Upper lobe of left lung (tissue), 4 donors: Measurements from ENCODE around the gene DGLUCY.

Experiments
- EP300 ChIP-seq, 4 donors: sonication (generic); formaldehyde crosslinking; IDR thresholded peaks; one replicate each; pipeline ENCODE4 v1.5.1; 2017; ENCODE audit warnings: antibody characterized with exemption in 4 of 4, control low read depth in 2 of 4
- POLR2A ChIP-seq, 4 donors: fragments of 450-650 bp; IDR thresholded peaks; one replicate each; pipeline ENCODE4 v1.5.1; 2016 to 2017; ENCODE audit warnings: antibody characterized with exemption in 4 of 4, mild to moderate bottlenecking in 2 of 4
- TF ChIP-seq, protein P1 (sequence below), 6 experiments: fragments of 450-650 bp in 4 of 6; fragments of 200-600 bp in 2 of 6; sonication (generic) in 2 of 6; IDR thresholded peaks; one replicate each; pipeline ENCODE4 v1.5.1; 2016 to 2019; ENCODE audit warnings: antibody characterized with exemption in 6 of 6

DNA sequence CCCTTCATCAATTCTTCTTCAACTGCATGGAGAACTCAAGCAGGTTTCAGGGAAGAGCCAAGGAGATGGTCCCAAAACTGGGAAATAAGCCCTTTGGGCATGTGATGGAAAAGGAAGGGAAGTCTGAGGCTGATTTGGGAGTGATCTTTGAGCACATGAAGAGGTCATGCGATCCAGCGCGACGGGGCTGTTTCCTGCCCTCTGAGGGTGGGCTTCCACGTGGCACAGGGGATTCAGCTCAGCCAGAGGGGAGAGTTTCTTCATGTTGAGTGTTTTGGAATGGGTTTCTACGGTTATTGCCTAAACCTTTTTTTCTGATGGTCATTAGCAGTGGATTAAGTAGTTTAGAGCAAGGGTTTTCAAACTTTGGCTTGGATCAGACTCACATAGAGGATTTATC lies 100.4 kb downstream of the DGLUCY start:
- TF ChIP-seq, protein P1, sequence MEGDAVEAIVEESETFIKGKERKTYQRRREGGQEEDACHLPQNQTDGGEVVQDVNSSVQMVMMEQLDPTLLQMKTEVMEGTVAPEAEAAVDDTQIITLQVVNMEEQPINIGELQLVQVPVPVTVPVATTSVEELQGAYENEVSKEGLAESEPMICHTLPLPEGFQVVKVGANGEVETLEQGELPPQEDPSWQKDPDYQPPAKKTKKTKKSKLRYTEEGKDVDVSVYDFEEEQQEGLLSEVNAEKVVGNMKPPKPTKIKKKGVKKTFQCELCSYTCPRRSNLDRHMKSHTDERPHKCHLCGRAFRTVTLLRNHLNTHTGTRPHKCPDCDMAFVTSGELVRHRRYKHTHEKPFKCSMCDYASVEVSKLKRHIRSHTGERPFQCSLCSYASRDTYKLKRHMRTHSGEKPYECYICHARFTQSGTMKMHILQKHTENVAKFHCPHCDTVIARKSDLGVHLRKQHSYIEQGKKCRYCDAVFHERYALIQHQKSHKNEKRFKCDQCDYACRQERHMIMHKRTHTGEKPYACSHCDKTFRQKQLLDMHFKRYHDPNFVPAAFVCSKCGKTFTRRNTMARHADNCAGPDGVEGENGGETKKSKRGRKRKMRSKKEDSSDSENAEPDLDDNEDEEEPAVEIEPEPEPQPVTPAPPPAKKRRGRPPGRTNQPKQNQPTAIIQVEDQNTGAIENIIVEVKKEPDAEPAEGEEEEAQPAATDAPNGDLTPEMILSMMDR (IDR thresholded peaks at IDR 0.05): no peak
- TF ChIP-seq EP300 (IDR thresholded peaks at IDR 0.05): no peak
- no peak for TF ChIP-seq POLR2A (IDR thresholded peaks at IDR 0.05)
